DOHH2 (cell line): ENCODE data around the gene KIAA0930.

Experiments
- EZH2phosphoT487 ChIP-seq: fragments of 200-600 bp; sonication (generic); IDR thresholded peaks from 2 replicates; pipeline ENCODE4 v1.6.1; 2017; ENCODE audit warnings: borderline replicate concordance, mild to moderate bottlenecking, antibody characterized with exemption, low read length, moderate library complexity, mixed read lengths
- TF ChIP-seq, protein P1 (sequence below): fragments of 200-600 bp; sonication (generic); IDR thresholded peaks from one replicate; pipeline ENCODE4 v1.5.1; 2014; ENCODE audit warnings: antibody characterized with exemption, mild to moderate bottlenecking, low read depth, low read length; ENCODE audit not compliant: poor library complexity, severe bottlenecking

DNA sequence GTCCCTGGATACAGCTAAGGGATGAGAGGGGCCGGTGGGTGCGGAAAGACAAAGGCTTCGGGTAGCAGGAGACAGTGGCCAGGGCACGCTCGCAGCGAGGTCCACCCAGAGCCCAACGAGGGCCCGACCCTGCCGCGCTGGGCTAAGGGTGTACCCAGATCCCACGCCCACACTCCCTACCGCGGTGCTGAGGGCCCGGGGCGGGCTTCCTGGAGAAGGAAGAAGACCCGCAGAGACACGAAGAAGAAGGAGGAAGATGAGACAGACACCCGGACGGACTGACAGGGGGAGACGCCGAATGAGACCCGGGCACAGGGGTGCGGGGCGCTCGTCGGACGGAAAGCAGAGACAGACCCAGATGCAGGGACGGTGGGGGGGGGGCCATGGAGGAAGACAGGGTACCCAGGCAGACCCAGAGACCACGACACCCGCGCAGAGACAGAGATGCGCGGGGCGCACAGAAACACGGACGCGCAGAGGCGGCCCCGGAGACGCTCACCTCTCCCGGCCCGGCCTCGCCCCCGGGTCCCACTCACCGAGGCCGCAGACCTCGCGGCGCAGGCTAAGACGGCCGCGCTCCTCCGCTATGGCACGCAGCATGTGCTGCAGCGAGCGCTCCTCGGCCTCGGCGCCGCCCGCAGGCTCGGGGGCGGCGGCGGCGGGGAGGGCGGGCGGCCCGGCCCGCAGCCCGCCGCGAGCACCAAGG, 437 bp downstream of the KIAA0930 start:
- TF ChIP-seq, protein P1, sequence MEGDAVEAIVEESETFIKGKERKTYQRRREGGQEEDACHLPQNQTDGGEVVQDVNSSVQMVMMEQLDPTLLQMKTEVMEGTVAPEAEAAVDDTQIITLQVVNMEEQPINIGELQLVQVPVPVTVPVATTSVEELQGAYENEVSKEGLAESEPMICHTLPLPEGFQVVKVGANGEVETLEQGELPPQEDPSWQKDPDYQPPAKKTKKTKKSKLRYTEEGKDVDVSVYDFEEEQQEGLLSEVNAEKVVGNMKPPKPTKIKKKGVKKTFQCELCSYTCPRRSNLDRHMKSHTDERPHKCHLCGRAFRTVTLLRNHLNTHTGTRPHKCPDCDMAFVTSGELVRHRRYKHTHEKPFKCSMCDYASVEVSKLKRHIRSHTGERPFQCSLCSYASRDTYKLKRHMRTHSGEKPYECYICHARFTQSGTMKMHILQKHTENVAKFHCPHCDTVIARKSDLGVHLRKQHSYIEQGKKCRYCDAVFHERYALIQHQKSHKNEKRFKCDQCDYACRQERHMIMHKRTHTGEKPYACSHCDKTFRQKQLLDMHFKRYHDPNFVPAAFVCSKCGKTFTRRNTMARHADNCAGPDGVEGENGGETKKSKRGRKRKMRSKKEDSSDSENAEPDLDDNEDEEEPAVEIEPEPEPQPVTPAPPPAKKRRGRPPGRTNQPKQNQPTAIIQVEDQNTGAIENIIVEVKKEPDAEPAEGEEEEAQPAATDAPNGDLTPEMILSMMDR: no peak
- no peak for TF ChIP-seq EZH2phosphoT487
